Measurements from ENCODE around the gene TCFL5.

GRCh38 chr20:62805155-62805710 lies 56.4 kb downstream of the TCFL5 start:
- TF ChIP-seq CTCF (IDR thresholded peaks at IDR 0.05) = no peak
- TF ChIP-seq POLR2A (IDR thresholded peaks at IDR 0.05) = no peak

Measured in Peyer's patch (tissue), 4 donors.